GM10847 (cell line): ENCODE data around the gene TXNDC17.

Source experiments
- POLR2A ChIP-seq: IDR thresholded peaks from 2 replicates; pipeline ENCODE4 v1.6.1; 2011; ENCODE audit not compliant: insufficient read length; ENCODE audit errors: extremely low read depth

TXNDC17 gene

GRCh38 chr17:6651919-6652452 lies 11.1 kb downstream of the TXNDC17 start:
- no peak for TF ChIP-seq POLR2A

- no peak for TF ChIP-seq POLR2A
Observed at GRCh38 chr17:6654841-6655731, 14.2 kb downstream of the TXNDC17 start.

GRCh38 chr17:6656797-6657632 lies 16.2 kb downstream of the TXNDC17 start:
- peak; percentile 22 for TF ChIP-seq POLR2A

GRCh38 chr17:6657633-6658287 lies 16.9 kb downstream of the TXNDC17 start:
- TF ChIP-seq POLR2A = no peak

GRCh38 chr17:6660101-6660500 lies 19.2 kb downstream of the TXNDC17 start:
- no peak for TF ChIP-seq POLR2A

- TF ChIP-seq POLR2A = no peak
Observed at GRCh38 chr17:6660805-6661463, 20.1 kb downstream of the TXNDC17 start.

GRCh38 chr17:6661464-6661848 lies 20.6 kb downstream of the TXNDC17 start:
- TF ChIP-seq POLR2A = no peak

GRCh38 chr17:6666077-6666521 lies 25.2 kb downstream of the TXNDC17 start:
- no peak for TF ChIP-seq POLR2A

- TF ChIP-seq POLR2A = no peak
Observed at GRCh38 chr17:6666557-6666956, 25.7 kb downstream of the TXNDC17 start.

- no peak for TF ChIP-seq POLR2A
Observed at GRCh38 chr17:6667516-6667915, 26.7 kb downstream of the TXNDC17 start.

- no peak for TF ChIP-seq POLR2A
Observed at GRCh38 chr17:6668219-6668618, 27.4 kb downstream of the TXNDC17 start.

- no peak for TF ChIP-seq POLR2A
Observed at GRCh38 chr17:6668727-6669425, 28.0 kb downstream of the TXNDC17 start.

GRCh38 chr17:6669479-6670212 lies 28.8 kb downstream of the TXNDC17 start:
- TF ChIP-seq POLR2A = no peak
